ENCODE results near the gene SLC1A4.
"Not testable (repeated sequence)": the region's sequence is repeated elsewhere in the genome, so short reads cannot be mapped to it uniquely, and the experiment has no call there.

Gene SLC1A4

GRCh38 chr2:65027616-65028244 is 38.5 kb downstream of the SLC1A4 start:
- DNase-seq, result no peak

- no peak for DNase-seq
Observed at GRCh38 chr2:65030476-65031332, 41.5 kb downstream of the SLC1A4 start.

GRCh38 chr2:65031341-65032018 is 42.3 kb downstream of the SLC1A4 start:
- DNase-seq, result no peak

GRCh38 chr2:65032019-65032975 is 43.1 kb downstream of the SLC1A4 start:
- DNase-seq, result no peak

GRCh38 chr2:65033178-65033577 is 44.0 kb downstream of the SLC1A4 start:
- DNase-seq, result no peak

GRCh38 chr2:65033667-65034066 is 44.5 kb downstream of the SLC1A4 start:
- DNase-seq, result not testable (repeated sequence)

GRCh38 chr2:65035351-65035943 is 46.2 kb downstream of the SLC1A4 start:
- no peak for DNase-seq

- DNase-seq, result no peak
Observed at GRCh38 chr2:65037178-65037577, 48.0 kb downstream of the SLC1A4 start.

- DNase-seq, result no peak
Observed at GRCh38 chr2:65039640-65040039, 50.4 kb downstream of the SLC1A4 start.

GRCh38 chr2:65040400-65041261 is 51.4 kb downstream of the SLC1A4 start:
- DNase-seq, result peak; percentile 72

- no peak for DNase-seq
Observed at GRCh38 chr2:65043001-65043400, 53.8 kb downstream of the SLC1A4 start.

- no peak for DNase-seq
Observed at GRCh38 chr2:65044097-65044735, 55.0 kb downstream of the SLC1A4 start.

- DNase-seq, result no peak
Observed at GRCh38 chr2:65045651-65046050, 56.5 kb downstream of the SLC1A4 start.

- DNase-seq, result no peak
Observed at GRCh38 chr2:65046633-65047407, 57.6 kb downstream of the SLC1A4 start.

- no peak for DNase-seq
Observed at GRCh38 chr2:65049010-65049639, 59.9 kb downstream of the SLC1A4 start.

GRCh38 chr2:65050931-65051330 is 61.7 kb downstream of the SLC1A4 start:
- no peak for DNase-seq

GRCh38 chr2:65053199-65053598 is 64.0 kb downstream of the SLC1A4 start:
- DNase-seq, result no peak

GRCh38 chr2:65054749-65055421 is 65.7 kb downstream of the SLC1A4 start:
- DNase-seq, result no peak

Measured in activated naive CD4-positive, alpha-beta T cell treated with anti-CD3 and anti-CD28 coated beads, Interleukin-2, amount 50 U/mL, for 16 hours (primary cell).